Measurements from ENCODE around the gene THADA. TPM values are rescaled to one million over a fixed set of nuclear protein-coding genes. Genes with fewer than 3 reads are reported as not detected.

THADA gene
- total and polyA plus RNA-seq, 3 experiments from 2014 or later: 12.2 to 48.7 (median 45.8) TPM

DNA sequence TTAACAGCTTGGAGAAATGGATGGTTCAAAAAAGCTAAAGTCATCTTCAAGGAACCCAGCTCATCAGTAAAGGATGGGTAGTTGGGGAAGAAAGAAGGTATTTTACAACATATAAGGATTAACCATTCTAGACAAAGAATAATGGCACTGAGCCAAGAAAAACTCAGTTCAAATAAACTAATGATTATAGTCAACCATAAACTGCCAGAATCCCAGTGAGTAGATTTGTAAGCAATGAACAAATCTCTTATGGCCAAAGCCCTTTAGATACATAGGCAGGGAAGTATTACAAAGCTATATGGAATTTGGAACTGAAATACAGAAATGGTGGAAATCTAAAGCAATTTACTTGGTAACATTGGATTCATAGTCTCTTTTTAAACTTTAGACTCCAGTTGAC lies 277.0 kb downstream of the THADA start:
- Mint-ChIP-seq H3K4me1 (peaks cover 9 to 12% (median 11%) of the 10 kb centered on the region in 3 donors), H3K9me3 (no peaks in the 10 kb centered on the region), H3K36me3 (peaks cover 11 to 42% (median 22%) of the 10 kb centered on the region in 3 donors), H3K4me3 (no peak overlapping the region), H3K27ac (no peak overlapping the region), H3K27me3 (peaks cover 0 to 1% of the 10 kb centered on the region in 2 donors)
- no peaks in the 10 kb centered on the region for H3K9me3 ChIP-seq (ENCODE audit: low read length)
- DNase-seq: no peak
- ChIA-PET POLR2A (no interaction called here), CTCF (no interaction called here)
- H3K27me3 ChIP-seq (ENCODE audit: insufficient read depth, low read length, poor library complexity, severe bottlenecking): no peaks in the 10 kb centered on the region
- H3K36me3 ChIP-seq (ENCODE audit: insufficient read depth, low read length): no peaks in the 10 kb centered on the region
- no peak overlapping the region for H3K27ac ChIP-seq (ENCODE audit: low read depth, low read length)
- H3K4me3 ChIP-seq (ENCODE audit: low read length): no peak overlapping the region
- no peaks in the 10 kb centered on the region for H3K4me1 ChIP-seq (ENCODE audit: insufficient read depth, low read length)

DNA sequence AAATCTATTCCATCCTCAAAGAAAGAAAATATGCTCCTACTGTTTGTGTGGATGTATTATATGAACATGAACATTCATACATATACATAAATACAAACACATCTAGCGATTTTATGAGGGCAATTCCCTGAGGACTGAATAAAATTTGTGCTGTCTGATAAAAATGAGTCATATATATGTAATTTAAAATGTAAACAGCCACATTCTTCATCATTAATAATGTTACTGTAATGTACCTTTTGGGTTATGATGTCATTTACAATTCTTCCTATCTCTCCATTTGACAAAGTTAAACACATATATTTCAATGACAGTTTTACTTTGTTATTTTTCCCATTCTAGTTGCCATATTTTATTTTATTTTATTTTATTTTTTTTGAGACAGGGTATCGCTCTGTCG lies 278.2 kb downstream of the THADA start:
- no peak overlapping the region for H3K4me3 Mint-ChIP-seq
- H3K9me3 Mint-ChIP-seq: no peaks in the 10 kb centered on the region
- H3K4me1 Mint-ChIP-seq: peaks cover 9 to 12% (median 11%) of the 10 kb centered on the region in 3 donors
- ChIA-PET POLR2A (no interaction called here), CTCF (no interaction called here)
- Histone ChIP-seq H3K27me3 (ENCODE audit: insufficient read depth, low read length, poor library complexity, severe bottlenecking) (no peaks in the 10 kb centered on the region), H3K4me3 (ENCODE audit: low read length) (no peak overlapping the region), H3K36me3 (ENCODE audit: insufficient read depth, low read length) (no peaks in the 10 kb centered on the region), H3K9me3 (ENCODE audit: low read length) (no peaks in the 10 kb centered on the region), H3K27ac (ENCODE audit: low read depth, low read length) (no peak overlapping the region), H3K4me1 (ENCODE audit: insufficient read depth, low read length) (no peaks in the 10 kb centered on the region)
- H3K36me3 Mint-ChIP-seq: peaks cover 11 to 37% (median 20%) of the 10 kb centered on the region in 3 donors
- no peaks in the 10 kb centered on the region for H3K27me3 Mint-ChIP-seq
- no peak overlapping the region for H3K27ac Mint-ChIP-seq
- no peak for DNase-seq

DNA sequence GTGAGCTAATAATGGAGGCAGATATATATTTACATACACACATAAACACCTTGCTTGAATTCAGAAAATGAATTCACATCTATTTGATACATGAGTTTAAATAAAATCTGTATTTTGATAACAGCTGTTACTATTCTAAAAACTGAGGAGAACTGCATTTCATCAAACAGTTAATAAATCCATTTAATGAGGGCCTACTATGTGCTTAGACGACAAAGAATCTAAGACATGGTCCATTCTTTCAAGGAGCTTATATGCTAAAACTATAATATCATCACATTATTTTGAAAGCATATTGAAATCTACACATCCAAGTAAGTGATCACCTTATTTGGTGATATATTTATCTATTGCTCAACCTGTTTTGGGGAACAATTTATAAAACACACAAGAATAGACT lies 278.6 kb downstream of the THADA start:
- Mint-ChIP-seq H3K4me3 (no peak overlapping the region), H3K36me3 (peaks cover 11 to 38% (median 21%) of the 10 kb centered on the region in 3 donors), H3K27me3 (no peaks in the 10 kb centered on the region), H3K9me3 (no peaks in the 10 kb centered on the region), H3K27ac (no peak overlapping the region), H3K4me1 (peaks cover 9 to 12% (median 11%) of the 10 kb centered on the region in 3 donors)
- CTCF ChIA-PET: no interaction called here
- Histone ChIP-seq H3K4me1 (ENCODE audit: insufficient read depth, low read length) (no peaks in the 10 kb centered on the region), H3K4me3 (ENCODE audit: low read length) (no peak overlapping the region), H3K9me3 (ENCODE audit: low read length) (no peaks in the 10 kb centered on the region), H3K27me3 (ENCODE audit: insufficient read depth, low read length, poor library complexity, severe bottlenecking) (no peaks in the 10 kb centered on the region), H3K36me3 (ENCODE audit: insufficient read depth, low read length) (no peaks in the 10 kb centered on the region), H3K27ac (ENCODE audit: low read depth, low read length) (no peak overlapping the region)
- POLR2A ChIA-PET: no interaction called here
- no peak for DNase-seq

DNA sequence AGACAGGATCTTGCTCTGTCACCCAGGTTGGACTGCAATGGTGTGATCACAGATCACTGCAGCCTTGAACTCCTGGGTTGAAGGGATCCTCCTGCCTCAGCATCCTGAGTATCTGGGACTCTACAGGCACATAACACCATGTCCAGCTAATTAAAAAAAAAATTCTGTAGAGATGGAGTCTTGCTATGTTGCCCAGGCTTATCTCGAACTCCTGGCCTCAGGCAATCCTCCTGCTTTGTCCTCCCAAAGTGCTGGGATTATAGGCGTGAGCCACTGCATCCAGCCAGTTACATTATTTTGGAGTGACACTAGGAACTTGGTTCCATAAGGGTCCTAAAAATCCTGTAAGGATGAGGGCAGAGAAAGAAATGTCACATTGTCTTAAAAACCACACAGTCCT lies 280.4 kb downstream of the THADA start:
- CTCF ChIA-PET: no interaction called here
- peaks cover 9 to 12% (median 11%) of the 10 kb centered on the region in 3 donors for H3K4me1 Mint-ChIP-seq

DNA sequence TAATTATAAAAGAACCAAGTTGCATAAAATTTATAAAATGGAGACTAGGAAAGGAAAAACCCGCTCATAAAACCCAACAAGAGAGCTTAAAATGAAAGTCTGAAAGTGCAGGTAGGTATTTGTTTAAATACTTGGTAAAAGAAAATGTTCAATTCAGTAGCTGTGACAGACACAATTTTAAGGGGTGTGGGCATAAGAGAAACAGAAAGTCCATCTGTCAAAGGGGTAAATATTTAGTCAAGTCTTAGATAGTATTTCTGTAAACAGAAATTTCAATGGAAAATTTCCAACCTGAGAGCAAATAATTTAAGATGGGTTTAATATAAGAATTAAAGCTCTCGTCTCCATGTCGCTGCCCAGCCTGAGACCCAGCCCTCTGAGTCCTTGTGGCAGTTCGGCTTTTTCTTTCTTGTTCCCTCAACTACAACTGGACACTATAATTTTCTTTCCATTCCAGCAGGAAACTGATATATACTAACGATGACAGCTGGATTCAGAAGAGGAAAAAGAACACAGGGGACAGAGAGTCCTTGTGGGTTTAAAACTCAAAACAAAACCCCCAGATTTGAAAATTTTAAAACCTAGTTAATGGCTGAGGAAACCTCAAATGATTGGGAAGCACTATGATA lies 281.4 kb downstream of the THADA start:
- Histone ChIP-seq H3K27me3 (ENCODE audit: insufficient read depth, low read length, poor library complexity, severe bottlenecking) (no peaks in the 10 kb centered on the region), H3K9me3 (ENCODE audit: low read length) (no peaks in the 10 kb centered on the region), H3K4me1 (ENCODE audit: insufficient read depth, low read length) (no peaks in the 10 kb centered on the region), H3K4me3 (ENCODE audit: low read length) (no peak overlapping the region), H3K36me3 (ENCODE audit: insufficient read depth, low read length) (no peaks in the 10 kb centered on the region), H3K27ac (ENCODE audit: low read depth, low read length) (no peak overlapping the region)
- CTCF ChIA-PET: no interaction called here
- no peak for DNase-seq
- POLR2A ChIA-PET: no interaction called here
- H3K27me3 Mint-ChIP-seq: no peaks in the 10 kb centered on the region
- H3K4me3 Mint-ChIP-seq: no peak overlapping the region
- peaks cover 10 to 13% (median 11%) of the 10 kb centered on the region in 3 donors for H3K4me1 Mint-ChIP-seq
- H3K36me3 Mint-ChIP-seq: peaks cover 2 to 28% (median 12%) of the 10 kb centered on the region in 3 donors
- H3K27ac Mint-ChIP-seq: peak overlapping the region in 3 of 8 donors; percentile 12 to 55 (median 18)
- no peaks in the 10 kb centered on the region for H3K9me3 Mint-ChIP-seq

More for the DNA sequence above, 280.4 kb downstream of the THADA start:
- no peaks in the 10 kb centered on the region for H3K4me1 ChIP-seq (ENCODE audit: insufficient read depth, low read length)
- no peaks in the 10 kb centered on the region for H3K27me3 Mint-ChIP-seq
- H3K27ac ChIP-seq (ENCODE audit: low read depth, low read length): no peak overlapping the region
- POLR2A ChIA-PET: no interaction called here
- no peaks in the 10 kb centered on the region for H3K9me3 ChIP-seq (ENCODE audit: low read length)
- H3K9me3 Mint-ChIP-seq: no peaks in the 10 kb centered on the region
- H3K4me3 Mint-ChIP-seq: no peak overlapping the region
- H3K27ac Mint-ChIP-seq: no peak overlapping the region
- no peaks in the 10 kb centered on the region for H3K27me3 ChIP-seq (ENCODE audit: insufficient read depth, low read length, poor library complexity, severe bottlenecking)
- H3K36me3 Mint-ChIP-seq: peaks cover 11 to 36% (median 17%) of the 10 kb centered on the region in 3 donors
- no peak for DNase-seq
- H3K36me3 ChIP-seq (ENCODE audit: insufficient read depth, low read length): no peaks in the 10 kb centered on the region
- no peak overlapping the region for H3K4me3 ChIP-seq (ENCODE audit: low read length)

DNA sequence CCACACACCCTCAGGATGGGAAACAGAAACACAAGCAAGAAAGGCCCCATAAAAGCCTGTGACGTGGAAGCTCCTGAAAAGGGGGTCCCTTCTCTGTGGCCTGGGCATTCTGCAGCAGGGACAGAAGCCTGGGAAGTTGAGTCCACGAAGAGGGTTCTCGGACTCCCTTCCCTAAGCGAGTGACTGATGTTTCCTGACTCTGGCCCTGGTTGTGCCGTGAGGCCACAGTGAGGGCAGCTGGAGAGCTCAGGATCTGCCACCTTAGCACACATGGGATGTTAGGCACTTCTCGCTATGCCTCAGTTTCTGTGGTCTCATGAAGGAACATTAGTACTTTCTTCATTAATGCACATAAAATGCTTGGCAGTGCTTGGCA lies 282.2 kb downstream of the THADA start:
- Histone ChIP-seq H3K27ac (ENCODE audit: low read depth, low read length) (no peak overlapping the region), H3K4me3 (ENCODE audit: low read length) (no peak overlapping the region), H3K9me3 (ENCODE audit: low read length) (no peaks in the 10 kb centered on the region), H3K27me3 (ENCODE audit: insufficient read depth, low read length, poor library complexity, severe bottlenecking) (no peaks in the 10 kb centered on the region), H3K36me3 (ENCODE audit: insufficient read depth, low read length) (no peaks in the 10 kb centered on the region), H3K4me1 (ENCODE audit: insufficient read depth, low read length) (no peaks in the 10 kb centered on the region)
- no peak for DNase-seq
- Mint-ChIP-seq H3K4me3 (no peak overlapping the region), H3K27ac (no peak overlapping the region), H3K4me1 (peaks cover 11 to 20% (median 12%) of the 10 kb centered on the region in 3 donors), H3K9me3 (no peaks in the 10 kb centered on the region), H3K36me3 (peaks cover 0 to 25% (median 10%) of the 10 kb centered on the region in 3 donors), H3K27me3 (no peaks in the 10 kb centered on the region)
- CTCF ChIA-PET: no interaction called here
- POLR2A ChIA-PET: no interaction called here

DNA sequence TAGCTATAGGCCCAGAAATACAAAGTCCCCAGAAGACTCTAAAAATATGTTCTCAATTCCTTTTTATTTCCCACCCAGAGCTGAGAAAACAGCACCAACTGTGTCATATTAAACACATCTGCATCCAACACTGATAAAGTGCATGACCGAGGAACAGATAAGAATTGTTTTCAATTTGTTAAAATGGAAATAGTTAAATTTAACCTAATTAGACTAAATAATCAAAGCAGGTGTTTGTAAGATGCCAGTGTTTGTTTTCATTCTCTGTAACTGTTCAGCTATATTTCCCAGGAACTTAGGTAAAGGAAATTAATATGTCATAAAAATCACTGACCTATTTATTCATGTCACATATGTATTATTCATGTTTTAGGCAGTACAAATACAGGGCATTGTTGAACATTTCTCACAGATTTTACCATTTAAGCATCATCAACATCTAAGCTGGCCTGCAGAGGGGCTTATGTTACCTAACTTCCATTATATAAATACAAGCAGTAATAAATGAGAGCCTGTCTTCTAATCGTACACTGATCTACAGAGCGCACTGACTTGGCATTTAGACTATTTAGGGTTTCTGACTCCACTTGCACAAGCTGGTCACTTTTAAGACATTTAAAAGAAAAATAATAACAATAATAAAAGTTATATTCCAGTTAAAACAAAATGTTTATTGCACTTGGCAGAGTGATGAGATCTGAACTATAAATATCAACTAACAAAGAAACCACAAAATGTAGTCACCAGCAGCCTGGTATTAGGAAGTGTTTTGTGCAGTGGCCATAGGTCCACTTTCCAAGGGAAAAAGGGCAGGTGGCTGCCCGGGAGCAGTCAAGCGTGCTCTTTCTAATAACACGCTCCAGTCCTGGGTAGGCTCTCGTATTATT lies 282.8 kb downstream of the THADA start:
- H3K27me3 ChIP-seq (ENCODE audit: insufficient read depth, low read length, poor library complexity, severe bottlenecking): no peaks in the 10 kb centered on the region
- POLR2A ChIA-PET: interaction anchor here (0.7 kb wide), 1 partner anchor 210 kb away, joined by 7 read pairs; no protein-coding TSS in a partner anchor
- Mint-ChIP-seq H3K36me3 (peaks cover 3 to 27% (median 10%) of the 10 kb centered on the region in 3 donors), H3K27me3 (no peaks in the 10 kb centered on the region), H3K4me1 (peaks cover 11 to 20% (median 12%) of the 10 kb centered on the region in 3 donors), H3K4me3 (no peak overlapping the region), H3K9me3 (no peaks in the 10 kb centered on the region), H3K27ac (peak overlapping the region in 2 of 8 donors; percentile 15 to 58)
- no peak for DNase-seq
- no peaks in the 10 kb centered on the region for H3K4me1 ChIP-seq (ENCODE audit: insufficient read depth, low read length)
- no peak overlapping the region for H3K4me3 ChIP-seq (ENCODE audit: low read length)
- H3K36me3 ChIP-seq (ENCODE audit: insufficient read depth, low read length): no peaks in the 10 kb centered on the region
- no peak overlapping the region for H3K27ac ChIP-seq (ENCODE audit: low read depth, low read length)
- CTCF ChIA-PET: interaction anchor here (0.7 kb wide), 2 partner anchors 130 to 278 kb away, joined by 3 read pairs; no protein-coding TSS in a partner anchor
- no peaks in the 10 kb centered on the region for H3K9me3 ChIP-seq (ENCODE audit: low read length)

DNA sequence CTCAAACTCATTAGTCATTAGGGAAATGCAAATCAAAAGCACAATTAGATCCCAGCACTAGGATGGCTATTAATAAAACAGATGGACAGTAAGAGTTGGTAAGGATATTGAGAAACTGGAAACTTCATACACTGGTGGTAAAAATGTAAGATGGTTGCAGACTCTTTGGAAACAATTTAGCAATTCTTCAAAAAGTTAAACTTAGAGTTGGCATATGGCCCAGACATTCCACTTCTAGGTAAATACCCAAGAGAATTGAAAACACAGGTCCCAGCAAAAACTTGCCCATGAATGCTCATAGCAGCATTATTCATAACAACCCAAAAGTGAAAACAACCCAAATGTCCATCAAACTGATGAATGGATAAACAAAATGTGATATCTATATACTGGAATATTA lies 284.6 kb downstream of the THADA start:
- Histone ChIP-seq H3K27ac (ENCODE audit: low read depth, low read length) (no peak overlapping the region), H3K36me3 (ENCODE audit: insufficient read depth, low read length) (no peaks in the 10 kb centered on the region), H3K9me3 (ENCODE audit: low read length) (no peaks in the 10 kb centered on the region), H3K27me3 (ENCODE audit: insufficient read depth, low read length, poor library complexity, severe bottlenecking) (no peaks in the 10 kb centered on the region), H3K4me3 (ENCODE audit: low read length) (no peak overlapping the region), H3K4me1 (ENCODE audit: insufficient read depth, low read length) (no peaks in the 10 kb centered on the region)
- H3K27ac Mint-ChIP-seq: peak overlapping the region in 1 of 8 donors; percentile 37
- peaks cover 4 to 25% (median 11%) of the 10 kb centered on the region in 3 donors for H3K36me3 Mint-ChIP-seq
- no peaks in the 10 kb centered on the region for H3K9me3 Mint-ChIP-seq
- ChIA-PET POLR2A (no interaction called here), CTCF (no interaction called here)
- no peak for DNase-seq
- peaks cover 5 to 14% (median 8%) of the 10 kb centered on the region in 3 donors for H3K4me1 Mint-ChIP-seq
- H3K27me3 Mint-ChIP-seq: peaks cover 0 to 3% of the 10 kb centered on the region in 2 donors
- H3K4me3 Mint-ChIP-seq: no peak overlapping the region

Measured in CD8-positive, alpha-beta memory T cell (primary cell).